Activated CD8-positive, alpha-beta memory T cell treated with anti-CD3 and anti-CD28 coated beads for 36 hours (primary cell): ENCODE results near the gene PCLO. TPM values are rescaled to one million over a fixed set of nuclear protein-coding genes. Genes with fewer than 3 reads are reported as not detected.
"Not testable (repeated sequence)": the region's sequence is repeated elsewhere in the genome, so short reads cannot be mapped to it uniquely, and the experiment has no call there.

Source experiments
- CTCF ChIA-PET: fragments of 350-600 bp; sonication (Branson Sonifier 250); formaldehyde crosslinking; loops from one replicate; lab custom pipeline; 2021; ENCODE audit warnings: antibody characterized with exemption; lab: Charles Lee
- POLR2A ChIA-PET: fragments of 350-600 bp; sonication (Branson Sonifier 250); formaldehyde crosslinking; loops from one replicate; lab custom pipeline; 2021; ENCODE audit warnings: antibody characterized with exemption; lab: Charles Lee
- total RNA-seq, 2 experiments: library from RNA; stranded (reverse); gene quantifications; one replicate each; pipeline ENCODE4 v1.2.3, GENCODE V29; 2021

PCLO gene
- total RNA-seq, 2 experiments from 2014 or later: not detected

GRCh38 chr7:83055197-83055596 is 107.5 kb downstream of the PCLO start:
- ChIA-PET POLR2A (no interaction called here), CTCF (no interaction called here)

GRCh38 chr7:83054472-83054871 is 108.2 kb downstream of the PCLO start:
- ChIA-PET CTCF (no interaction called here), POLR2A (no interaction called here)

GRCh38 chr7:83053965-83054364 is 108.7 kb downstream of the PCLO start:
- POLR2A ChIA-PET: no interaction called here
- CTCF ChIA-PET: no interaction called here

GRCh38 chr7:83040484-83040883 is 122.2 kb downstream of the PCLO start:
- ChIA-PET POLR2A (no interaction called here), CTCF (no interaction called here)

- ChIA-PET POLR2A (no interaction called here), CTCF (no interaction called here)
These were observed 123.9 kb downstream of the PCLO start for GRCh38 chr7:83038787-83039186.

- CTCF ChIA-PET: no interaction called here
- POLR2A ChIA-PET: no interaction called here
These were observed 125.8 kb downstream of the PCLO start for GRCh38 chr7:83036721-83037380.

- POLR2A ChIA-PET: no interaction called here
- CTCF ChIA-PET: no interaction called here
These were observed 126.6 kb downstream of the PCLO start for GRCh38 chr7:83036130-83036529.

GRCh38 chr7:83032195-83032594 is 130.5 kb downstream of the PCLO start:
- ChIA-PET POLR2A (no interaction called here), CTCF (no interaction called here)

- CTCF ChIA-PET: not testable (repeated sequence)
These were observed 138.6 kb downstream of the PCLO start for GRCh38 chr7:83023817-83024665.

GRCh38 chr7:83021032-83021431 is 141.7 kb downstream of the PCLO start:
- ChIA-PET CTCF (no interaction called here), POLR2A (no interaction called here)

More at GRCh38 chr7:83023817-83024665, 138.6 kb downstream of the PCLO start:
- POLR2A ChIA-PET: not testable (repeated sequence)

GRCh38 chr7:83020161-83020560 is 142.5 kb downstream of the PCLO start:
- ChIA-PET POLR2A (no interaction called here), CTCF (no interaction called here)

- CTCF ChIA-PET: no interaction called here
These were observed 146.8 kb downstream of the PCLO start for GRCh38 chr7:83015916-83016315.

GRCh38 chr7:83014546-83014945 is 148.1 kb downstream of the PCLO start:
- ChIA-PET POLR2A (no interaction called here), CTCF (no interaction called here)

More at GRCh38 chr7:83015916-83016315, 146.8 kb downstream of the PCLO start:
- POLR2A ChIA-PET: no interaction called here

GRCh38 chr7:83011954-83012353 is 150.7 kb downstream of the PCLO start:
- ChIA-PET CTCF (interaction anchor here (0.7 kb wide), 1 partner anchor 152 kb away, joined by 3 read pairs; no protein-coding TSS in a partner anchor), POLR2A (no interaction called here)

- CTCF ChIA-PET: no interaction called here
These were observed 157.3 kb downstream of the PCLO start for GRCh38 chr7:83005410-83005809.

GRCh38 chr7:83001362-83002040 is 161.2 kb downstream of the PCLO start:
- POLR2A ChIA-PET: no interaction called here
- CTCF ChIA-PET: no interaction called here

More at GRCh38 chr7:83005410-83005809, 157.3 kb downstream of the PCLO start:
- POLR2A ChIA-PET: no interaction called here

GRCh38 chr7:82998436-82998835 is 164.2 kb downstream of the PCLO start:
- ChIA-PET CTCF (no interaction called here), POLR2A (no interaction called here)

GRCh38 chr7:82985144-82985802 is 177.4 kb downstream of the PCLO start:
- ChIA-PET POLR2A (no interaction called here), CTCF (no interaction called here)

GRCh38 chr7:82980130-82980788 is 182.4 kb downstream of the PCLO start:
- CTCF ChIA-PET: no interaction called here
- POLR2A ChIA-PET: no interaction called here
